NK-92 (cell line): ENCODE measurements around the gene EXOC6B.

Experiments used
- DNase-seq: peaks from one replicate; lab custom pipeline; 2025; ENCODE audit not compliant: unreplicated experiment; lab: John Stamatoyannopoulos, UW

The EXOC6B gene

DNA sequence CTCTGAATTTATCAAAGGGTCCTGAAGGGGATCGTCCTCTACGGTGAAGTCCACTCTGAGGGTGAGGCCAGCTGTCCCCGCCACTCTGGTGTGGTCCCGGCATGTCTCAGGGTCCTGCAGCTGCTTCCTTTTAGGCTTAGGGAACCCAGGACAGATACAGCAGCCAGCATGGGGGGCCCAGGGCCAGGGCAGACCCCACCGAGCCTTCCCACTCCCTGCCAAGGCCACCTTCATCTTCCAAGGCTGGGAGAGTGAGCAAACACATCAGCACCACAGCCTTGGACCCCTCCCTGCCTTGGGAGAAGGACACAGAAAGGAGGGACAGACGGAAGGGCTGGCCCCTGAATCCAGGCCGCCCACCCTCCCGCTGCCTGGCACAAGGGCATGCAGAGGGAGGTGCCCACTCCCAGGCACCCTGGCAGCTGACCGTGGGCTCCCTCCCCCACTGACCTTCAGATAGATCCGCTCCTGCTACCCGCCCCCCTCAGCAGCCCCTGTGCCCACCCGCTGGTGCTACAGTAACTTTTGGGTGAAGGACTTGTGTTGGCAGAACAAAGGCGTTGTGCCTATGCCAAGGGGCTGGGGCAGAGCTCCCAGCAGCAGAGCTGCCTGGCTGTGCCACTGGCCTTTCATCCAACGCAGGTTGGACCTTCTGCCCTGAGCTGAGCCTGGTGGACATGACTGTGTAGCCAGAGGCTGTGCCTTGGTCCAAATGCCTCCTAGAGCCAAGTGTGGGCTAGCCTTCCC, 685.8 kb downstream of the EXOC6B start:
- DNase-seq, result no peak

DNA sequence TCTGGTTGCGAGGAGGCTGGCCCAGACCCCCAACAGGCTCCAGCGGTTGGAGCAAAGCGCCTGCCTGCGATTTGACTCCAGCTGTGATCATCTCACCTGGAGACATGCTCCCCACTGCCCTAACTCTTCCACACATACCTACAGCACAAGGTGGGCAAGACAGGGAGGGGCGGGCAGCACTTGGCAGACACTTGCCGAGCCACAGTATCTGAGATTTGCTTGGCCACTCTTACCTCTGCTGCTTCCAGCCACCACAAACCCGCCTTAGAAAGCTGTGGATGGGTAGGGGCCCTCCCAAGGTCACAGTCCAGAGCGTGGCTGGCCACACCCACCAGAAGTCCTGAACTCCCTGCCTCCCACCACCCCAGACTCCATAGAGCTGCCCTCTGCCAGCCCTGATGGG, 686.4 kb downstream of the EXOC6B start:
- no peak for DNase-seq

DNA sequence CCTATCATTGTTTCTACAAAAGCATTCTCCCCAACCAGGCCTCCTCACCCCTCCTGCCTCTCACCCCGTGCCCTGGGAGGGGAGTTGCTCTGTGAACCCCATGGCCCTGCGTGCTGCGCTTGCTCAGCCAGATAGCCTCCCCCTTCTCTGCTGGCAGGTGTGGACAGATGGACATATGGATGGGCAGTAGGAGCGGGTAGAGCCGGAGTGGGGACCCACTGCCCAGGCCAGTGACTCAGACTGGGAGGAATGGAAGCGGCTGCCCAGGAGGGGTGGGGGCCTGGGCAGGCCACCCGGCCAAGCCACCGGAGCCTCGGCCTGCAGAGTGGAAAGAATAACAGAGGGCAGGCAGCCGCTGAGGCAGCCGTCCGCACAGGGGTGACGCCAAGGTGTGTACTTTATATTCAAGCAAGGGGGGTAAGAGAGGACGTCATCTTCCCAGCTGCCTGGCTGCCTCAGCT, 686.9 kb downstream of the EXOC6B start:
- DNase-seq, result no peak

DNA sequence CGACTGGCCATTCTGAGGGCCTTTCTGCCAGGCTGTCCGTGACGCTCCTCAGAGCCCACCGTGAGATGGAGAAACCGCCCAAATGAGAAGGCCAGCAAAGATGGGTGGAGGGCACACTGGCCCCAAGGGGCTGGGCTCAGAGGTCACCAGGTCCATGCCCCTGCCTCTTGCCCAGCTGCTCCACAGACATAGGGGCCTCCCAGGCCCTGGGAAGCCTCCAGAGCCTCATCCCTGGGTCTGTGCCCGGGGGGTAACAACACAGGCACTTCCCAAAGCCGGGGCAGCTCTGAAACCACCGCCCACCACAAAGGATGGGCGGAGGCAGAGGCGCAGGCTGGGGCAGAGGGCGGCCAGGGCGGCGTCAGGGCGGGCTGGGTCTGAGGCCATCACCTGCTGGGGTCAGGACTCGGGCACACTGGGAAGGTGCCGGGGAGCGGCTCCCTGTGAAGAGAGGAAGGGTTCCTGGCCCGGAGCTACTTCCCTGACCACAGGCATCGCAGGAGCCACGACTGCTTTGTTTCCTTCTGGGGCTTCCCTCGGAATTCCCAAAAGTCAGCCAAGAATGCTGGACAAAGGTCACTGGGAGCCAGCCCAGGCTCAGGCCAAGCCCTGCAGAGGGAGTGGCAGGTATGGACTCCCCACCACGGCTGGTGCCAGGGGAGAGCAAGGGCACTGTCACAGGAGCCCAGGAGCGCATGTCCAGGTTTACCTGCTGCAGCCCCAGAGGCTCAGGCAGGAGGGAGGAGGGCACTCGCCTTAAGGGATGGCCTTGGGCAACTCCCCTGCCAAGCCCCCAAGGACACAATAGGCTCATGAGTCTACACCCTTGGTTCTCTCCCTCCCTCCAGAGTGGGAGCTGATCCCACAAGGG, 687.6 kb downstream of the EXOC6B start:
- no peak for DNase-seq

DNA sequence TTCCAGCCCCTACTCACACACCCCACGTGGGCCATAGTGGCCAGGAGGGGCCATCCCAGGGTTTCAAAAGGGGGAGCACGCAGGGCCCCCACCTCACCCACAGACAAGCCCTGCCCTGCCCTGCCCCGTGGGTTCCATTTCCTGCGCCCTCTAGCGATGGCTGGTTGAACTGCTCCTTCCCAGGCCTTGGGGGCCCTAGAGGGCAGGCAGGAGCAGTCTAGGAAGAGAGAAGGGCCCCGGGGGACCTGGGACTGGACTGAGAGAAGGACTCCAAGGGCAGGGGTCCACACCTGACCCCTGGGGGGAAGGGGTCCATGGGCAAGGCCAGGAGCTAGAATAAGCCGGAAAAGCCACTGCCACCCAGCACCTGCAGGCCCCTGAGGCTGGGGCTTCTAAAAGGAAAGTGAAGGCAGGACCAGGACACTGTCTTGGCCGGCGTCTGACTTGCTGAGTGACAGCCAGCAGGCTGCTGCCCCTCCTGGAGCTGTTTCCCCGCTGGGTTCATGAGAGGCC, 688.3 kb downstream of the EXOC6B start:
- DNase-seq, result no peak

DNA sequence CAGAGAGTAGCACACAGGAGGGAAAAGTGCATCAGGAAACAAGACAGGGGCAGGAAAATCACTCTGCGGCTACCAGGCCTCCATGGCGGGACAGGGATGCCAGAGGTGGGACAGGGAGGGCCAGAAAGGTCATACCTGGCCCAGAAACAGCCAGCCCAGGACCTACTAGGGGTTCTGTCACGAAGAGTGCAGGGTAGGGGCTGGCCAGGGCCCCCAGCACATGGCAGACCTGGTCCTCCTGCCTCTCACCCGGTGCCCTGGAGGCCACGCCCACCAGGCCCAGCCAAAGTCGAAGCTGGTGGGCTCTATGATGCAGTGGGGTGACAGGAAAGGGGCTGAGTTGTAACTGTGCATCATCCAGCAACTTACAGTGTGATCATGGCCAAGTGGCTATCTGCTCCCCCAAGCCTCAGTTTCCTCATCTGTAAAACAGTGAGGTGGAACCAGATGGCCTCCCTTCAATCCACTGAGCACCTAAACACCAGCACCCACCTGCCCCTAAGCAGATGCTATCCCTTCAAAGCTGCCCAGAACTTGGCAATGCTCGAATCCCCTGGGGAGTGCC, 688.8 kb downstream of the EXOC6B start:
- DNase-seq, result no peak

DNA sequence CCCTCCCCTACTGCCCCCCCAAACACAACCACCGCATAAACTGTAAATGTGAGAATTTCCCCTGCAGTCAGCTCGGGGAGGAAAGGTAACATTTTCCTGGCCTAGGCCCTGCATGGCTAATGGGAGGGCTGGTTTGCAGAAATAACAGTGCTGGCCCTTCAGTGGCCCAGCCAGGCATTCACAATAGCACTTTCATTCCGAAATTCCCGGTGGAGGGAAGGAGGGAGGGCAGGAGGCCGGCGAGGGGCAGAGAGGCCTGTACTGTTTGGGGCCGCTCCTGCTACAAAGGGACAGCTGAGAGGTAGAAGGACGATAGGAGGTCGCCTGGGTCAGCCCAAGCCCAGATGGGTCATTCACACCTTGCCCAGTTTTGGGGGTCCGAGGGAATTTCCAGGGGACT, 689.5 kb downstream of the EXOC6B start:
- DNase-seq, result no peak

DNA sequence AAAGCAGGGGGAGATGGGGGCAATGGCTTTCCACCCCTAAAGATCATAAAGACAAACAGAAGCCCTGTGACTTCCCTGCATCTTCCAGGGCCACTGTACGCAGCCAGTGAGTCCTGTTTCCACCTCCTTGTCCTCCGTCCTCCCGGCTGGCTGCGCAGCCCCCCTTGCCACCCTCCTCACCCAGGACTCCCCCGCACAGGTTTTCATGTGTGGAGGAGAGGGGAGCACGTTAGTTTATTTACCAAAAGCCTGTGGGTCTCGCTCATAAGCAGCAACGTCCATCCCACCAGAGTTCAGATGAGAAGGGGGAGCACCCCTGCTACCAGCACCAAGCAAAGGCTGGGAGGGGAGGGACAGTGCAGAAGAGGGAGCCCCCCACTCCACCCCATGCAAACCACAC, 689.9 kb downstream of the EXOC6B start:
- no peak for DNase-seq

DNA sequence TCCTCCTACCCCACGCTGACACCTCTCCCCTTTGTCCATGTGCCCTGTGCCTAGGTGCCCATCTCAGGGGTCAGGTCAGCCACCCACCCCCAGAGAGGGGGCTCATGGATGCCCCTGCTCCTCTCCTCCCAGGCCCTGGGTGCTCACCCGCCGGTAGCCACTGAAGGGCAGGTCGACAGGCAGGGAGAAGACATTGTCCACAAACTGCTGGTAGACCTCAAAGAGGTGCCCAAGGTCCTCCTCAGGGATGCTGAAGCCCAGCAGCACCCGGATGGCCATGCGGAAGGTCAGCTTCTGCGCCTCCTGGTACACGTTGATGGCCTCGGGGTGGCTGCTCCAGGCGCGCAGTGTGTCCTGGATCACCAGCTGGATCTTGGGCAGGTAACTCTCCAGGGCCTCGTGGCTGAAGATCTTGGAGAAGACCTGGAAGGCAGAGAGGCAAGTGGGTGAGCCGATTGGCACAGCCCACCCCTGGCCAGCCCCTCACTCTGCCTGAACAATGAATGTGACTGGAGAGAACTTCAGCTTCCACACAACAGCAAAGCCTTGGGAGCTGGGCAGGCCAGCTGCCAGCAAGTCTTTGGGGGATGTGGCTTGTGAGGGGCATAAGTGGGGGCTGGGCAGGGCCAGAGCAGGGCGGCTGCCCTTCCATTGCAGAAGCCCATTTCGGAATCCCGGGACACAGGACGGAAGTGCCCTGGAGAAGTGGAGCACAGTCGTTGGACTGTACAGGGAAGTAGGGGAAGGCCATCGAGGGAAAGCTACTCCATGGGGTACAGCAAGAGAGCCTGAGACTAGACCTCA, 690.6 kb downstream of the EXOC6B start:
- no peak for DNase-seq

DNA sequence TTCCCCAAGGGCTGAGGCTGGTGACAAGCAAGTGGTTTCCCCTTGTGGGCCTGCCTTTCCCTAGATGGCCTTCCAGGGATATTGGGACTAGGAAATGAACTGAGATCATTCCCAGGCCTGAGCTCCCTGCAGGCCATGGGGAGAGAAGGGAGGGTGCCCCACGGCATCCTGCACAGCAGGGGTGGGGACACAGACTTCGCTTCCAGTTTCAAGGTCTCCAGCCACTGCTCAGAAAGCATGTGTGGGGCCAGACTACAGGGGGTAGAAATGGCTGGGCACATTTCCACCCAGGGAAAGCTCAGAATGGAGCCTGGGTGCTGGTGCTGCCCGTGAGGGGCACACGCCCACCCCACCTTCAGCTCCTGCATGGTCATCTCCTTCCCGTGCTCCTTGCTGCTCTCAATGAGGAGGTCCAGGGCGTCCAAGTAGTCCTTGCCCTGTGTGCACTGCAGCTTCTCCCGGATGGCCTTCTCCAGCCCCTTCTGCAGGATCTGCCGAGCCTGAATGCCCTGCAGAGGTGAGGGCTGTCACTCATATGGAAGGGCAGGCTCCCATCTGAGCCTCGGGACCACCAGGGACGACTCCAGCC, 691.3 kb downstream of the EXOC6B start:
- no peak for DNase-seq

DNA sequence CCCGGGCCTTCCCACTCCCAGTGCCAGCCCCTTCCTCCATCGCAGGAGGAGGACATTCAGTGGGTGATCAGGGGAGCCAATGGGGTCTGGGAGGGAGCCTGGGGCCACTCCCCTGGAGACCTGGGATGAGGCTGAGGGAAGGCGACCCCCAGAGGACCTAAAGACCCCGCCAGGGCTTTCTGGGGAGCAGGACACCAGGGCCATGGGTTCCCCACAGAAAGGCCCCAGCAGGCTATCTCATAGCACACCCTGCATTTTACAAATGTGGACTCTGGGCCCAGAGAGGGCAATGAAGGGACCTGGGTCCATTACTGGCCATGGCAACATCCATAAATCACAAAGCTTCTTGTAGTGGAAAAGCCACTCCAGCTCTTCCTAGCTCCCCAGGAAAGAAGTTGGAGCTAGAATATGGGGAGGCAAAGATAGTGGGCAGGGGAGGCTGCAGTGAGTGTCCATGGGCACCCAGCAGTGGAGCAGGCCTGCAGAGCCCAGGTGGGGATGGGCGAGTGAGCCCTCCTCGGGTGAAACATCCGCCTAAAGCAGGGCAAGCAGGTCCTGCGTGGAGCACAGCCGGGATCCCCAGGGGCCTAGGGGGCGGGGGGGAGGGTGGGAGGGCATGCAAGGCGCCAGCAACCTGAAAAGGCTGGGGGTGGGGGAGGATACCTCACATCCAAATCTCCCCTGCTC, 692.0 kb downstream of the EXOC6B start:
- DNase-seq, result no peak

DNA sequence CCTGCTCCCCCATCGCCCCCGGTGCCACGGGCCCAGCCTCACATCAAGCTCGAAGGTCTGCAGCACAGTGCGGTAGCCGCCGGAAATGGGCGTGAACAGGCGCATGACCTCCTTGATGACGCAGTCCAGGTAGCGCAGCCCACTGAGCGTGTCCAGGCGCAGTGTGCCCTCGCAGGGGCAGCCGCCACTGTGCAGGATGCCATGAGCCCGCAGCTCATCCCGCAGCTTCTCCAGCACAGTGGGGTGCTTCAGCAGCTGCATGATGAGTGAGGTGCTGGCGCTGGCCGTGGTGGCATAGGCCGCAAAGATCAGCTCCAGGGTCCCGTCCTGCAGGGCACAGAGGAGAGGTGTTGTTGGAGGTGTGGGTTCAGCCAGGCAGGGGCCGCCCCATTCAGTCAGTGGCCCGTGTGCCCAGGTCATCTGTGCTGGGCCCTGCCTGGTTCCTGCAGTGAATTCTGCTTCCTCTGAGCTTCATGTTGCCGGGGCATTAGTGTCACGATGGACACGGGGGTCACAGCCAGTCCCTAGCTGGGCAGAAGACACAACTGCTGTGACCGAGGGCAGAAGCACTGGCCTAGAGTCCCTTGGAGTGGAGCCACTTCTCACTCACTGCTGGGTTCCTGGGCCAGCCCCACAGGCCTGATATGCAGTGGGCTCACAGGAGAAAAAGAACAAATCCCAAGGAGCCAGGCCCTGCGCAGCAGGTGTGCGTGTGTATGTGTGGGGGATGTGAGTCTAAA, 692.7 kb downstream of the EXOC6B start:
- no peak for DNase-seq

DNA sequence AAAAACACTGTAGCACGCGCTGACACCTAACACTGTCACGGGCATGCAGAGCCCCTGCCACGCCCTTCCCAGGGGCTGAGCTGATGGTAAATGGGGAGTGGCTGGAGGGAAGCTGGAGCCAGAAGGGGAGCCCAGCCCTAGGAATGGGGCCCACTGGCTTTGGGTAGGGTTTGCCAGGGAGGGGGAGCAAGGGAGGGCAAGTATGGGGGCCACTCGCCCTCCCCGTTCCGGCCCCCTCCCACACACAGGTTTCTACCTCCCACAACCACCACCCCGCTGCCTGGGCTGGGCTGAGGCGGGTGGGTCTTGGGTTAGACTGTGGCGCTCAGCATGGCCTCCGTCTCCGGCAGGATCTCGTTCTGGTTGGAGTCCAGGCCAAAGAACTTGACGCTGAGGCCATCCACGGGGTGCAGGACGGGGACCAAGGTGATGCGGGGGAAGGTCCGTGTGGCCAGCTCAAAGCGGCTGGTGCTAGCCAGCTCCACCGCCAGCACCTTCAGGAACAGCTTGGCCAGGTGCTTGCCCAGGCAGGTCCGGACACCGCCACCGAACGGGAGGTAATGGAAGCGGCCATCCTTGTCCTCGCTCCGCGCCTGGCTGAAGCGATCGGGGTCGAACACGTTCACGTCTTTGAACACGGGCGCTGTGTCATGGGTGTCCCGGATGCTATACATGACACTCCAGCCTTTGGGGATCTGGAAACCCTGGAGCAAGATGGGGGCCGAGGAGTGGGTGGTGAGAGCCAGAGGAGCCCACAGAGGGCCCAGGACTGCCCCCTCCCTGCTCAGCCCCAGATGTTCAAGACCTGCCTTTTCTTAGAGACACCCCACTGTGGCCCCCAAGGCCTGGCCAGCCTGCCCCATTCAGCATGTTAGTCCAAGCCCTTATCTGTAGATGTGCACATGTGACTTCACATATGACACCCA, 693.7 kb downstream of the EXOC6B start:
- DNase-seq, result no peak

DNA sequence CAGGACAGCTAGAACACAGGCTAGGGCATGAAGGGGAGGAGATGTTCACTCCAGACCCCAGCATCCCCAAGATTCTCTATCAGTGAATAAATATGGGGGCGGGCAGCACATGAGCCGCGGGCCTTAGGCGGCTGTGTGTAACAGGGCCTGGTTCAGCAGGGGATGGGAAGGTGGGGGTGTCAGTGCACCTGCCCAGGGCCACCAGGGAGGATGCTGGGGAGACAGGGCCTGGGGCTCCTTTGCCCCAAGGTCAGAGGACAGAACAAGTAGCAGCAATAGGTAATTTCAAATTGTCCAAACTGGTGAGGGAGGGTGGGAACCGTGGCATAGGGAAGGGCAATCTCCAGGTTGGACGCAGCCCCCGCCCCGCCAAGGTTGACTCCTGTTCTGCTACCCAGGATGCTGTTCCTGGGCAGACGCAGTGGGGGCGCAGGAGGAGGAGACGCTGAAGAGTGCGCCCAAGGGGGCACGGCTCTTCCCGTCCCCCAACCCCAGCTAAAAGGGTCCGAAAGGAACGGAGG, 694.4 kb downstream of the EXOC6B start:
- DNase-seq, result no peak

DNA sequence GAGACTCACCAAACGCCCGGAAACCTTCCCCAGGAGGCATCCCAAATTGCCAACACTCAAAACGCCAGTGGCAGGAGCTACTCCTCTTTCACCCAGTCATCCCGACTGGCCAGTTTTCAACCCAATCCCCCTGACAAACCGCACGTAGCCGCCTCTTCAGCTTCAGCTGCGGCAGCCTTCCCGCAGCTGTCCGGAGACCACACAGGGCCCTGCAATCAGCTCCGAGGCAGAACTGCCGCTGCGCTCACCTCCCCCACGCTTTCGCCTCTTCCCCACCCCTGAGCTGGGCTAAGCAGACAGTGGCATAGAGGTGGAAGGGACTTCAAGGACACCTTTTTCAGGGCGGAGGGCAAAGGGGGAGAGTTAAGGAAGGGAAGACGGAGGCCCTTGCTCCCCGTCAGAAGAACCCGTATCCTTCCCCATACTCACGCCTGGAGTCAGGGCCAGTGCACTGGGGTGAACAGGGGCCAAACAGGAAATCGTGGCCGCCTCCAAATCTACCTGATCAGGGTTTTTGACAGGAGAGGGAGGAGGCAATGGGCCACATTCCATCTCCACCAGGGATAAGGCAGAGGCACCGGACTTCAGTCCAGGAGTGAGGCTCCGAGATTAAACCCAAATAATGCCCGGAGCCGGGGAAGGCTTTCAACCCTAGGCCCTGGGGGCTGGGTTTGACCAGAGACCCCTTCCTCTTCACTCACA, 695.0 kb downstream of the EXOC6B start:
- DNase-seq, result no peak

DNA sequence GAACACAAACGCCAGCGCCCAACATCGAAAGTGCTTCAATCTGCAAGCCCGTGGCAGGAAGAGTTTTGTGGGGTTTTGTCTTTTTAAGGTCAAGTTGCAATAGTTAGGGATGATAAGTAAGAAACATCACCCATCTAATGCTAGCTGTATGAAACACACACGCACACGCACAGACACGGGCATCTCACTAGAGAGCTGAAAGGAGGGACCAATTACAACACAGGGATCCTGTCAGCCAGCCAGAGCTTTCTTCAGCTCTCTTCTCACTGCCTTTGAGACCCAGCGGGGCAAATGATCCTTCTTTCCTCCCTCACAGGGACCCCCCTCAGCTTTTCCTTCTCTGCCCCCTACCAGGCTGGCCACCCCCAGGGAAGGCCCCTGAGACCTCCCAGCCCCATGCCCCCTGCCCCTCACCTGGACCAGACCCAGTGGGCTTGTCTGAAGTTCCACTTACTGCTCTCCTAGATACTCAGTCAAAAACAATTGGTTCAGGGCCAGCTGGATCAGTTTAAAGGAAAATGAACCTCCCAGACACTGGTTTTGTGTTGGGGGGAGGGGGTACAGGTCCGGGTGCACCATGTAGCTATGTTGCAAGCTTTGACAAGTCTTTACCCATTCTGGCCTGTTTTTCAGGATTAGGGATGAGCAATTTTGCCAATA, 696.0 kb downstream of the EXOC6B start:
- no peak for DNase-seq

DNA sequence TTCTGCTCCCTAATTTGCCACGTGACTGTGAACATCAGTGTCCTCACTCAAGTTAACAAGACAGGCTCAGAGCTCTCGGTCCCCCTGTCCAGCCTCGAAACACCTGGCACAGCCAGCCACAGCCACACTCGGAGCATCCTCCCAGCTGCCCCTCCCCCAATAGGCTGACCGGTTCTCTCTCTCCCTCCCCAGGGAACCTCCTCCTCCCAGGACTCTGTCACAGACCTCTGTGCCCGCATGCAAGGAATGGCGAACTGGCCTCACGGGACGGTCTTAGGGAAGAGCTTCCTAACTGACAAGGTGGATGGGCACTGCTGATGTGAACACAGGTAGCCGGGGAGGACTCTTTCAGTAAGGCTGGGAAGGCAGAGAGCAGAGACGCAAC, 697.0 kb downstream of the EXOC6B start:
- no peak for DNase-seq
